AG09309 (cell line): Measurements from ENCODE around the gene TTC7B.

Experiments
- DNase-seq: peaks from one replicate; pipeline ENCODE4 v3.0.0-alpha.2; 2010; ENCODE audit warnings: low read depth
- H3K4me3 ChIP-seq: 2 replicates; pipeline ENCODE4 v1.5.1; 2011; ENCODE audit warnings: mild to moderate bottlenecking, low read depth, low read length, moderate library complexity; ENCODE audit not compliant: control insufficient read depth
- CTCF ChIP-seq: IDR thresholded peaks from 2 replicates; pipeline ENCODE4 v1.5.1; 2011; ENCODE audit warnings: mild to moderate bottlenecking, low read depth, low read length, inconsistent platforms; ENCODE audit not compliant: insufficient read depth, control insufficient read depth; ENCODE audit errors: missing control alignments

TTC7B gene

GRCh38 chr14:90692061-90692460, 124.2 kb downstream of the TTC7B start:
- no peak for TF ChIP-seq CTCF
- no peak for DNase-seq
- H3K4me3 ChIP-seq: no peak overlapping the region

GRCh38 chr14:90691627-90692026, 124.6 kb downstream of the TTC7B start:
- no peak for DNase-seq
- no peak for TF ChIP-seq CTCF
- no peak overlapping the region for H3K4me3 ChIP-seq

GRCh38 chr14:90687680-90688079, 128.6 kb downstream of the TTC7B start:
- no peak for TF ChIP-seq CTCF
- no peak for DNase-seq
- no peak overlapping the region for H3K4me3 ChIP-seq

- no peak overlapping the region for H3K4me3 ChIP-seq
- DNase-seq: no peak
- TF ChIP-seq CTCF: no peak
These were observed 133.6 kb downstream of the TTC7B start for GRCh38 chr14:90682615-90683014.

- no peak for TF ChIP-seq CTCF
- DNase-seq: no peak
- no peak overlapping the region for H3K4me3 ChIP-seq
These were observed 134.3 kb downstream of the TTC7B start for GRCh38 chr14:90681929-90682328.

- no peak for DNase-seq
- H3K4me3 ChIP-seq: no peak overlapping the region
- no peak for TF ChIP-seq CTCF
These were observed 137.3 kb downstream of the TTC7B start for GRCh38 chr14:90678846-90679362.

GRCh38 chr14:90678420-90678819, 137.8 kb downstream of the TTC7B start:
- no peak for TF ChIP-seq CTCF
- DNase-seq: no peak

More at GRCh38 chr14:90678420-90678819, 137.8 kb downstream of the TTC7B start:
- no peak overlapping the region for H3K4me3 ChIP-seq
